Measurements from ENCODE around the gene FCGR1A.
A peak's percentile ranks its signal among the peaks of the same experiment; 100 is the strongest.
"Not testable (repeated sequence)": the region's sequence is repeated elsewhere in the genome, so short reads cannot be mapped to it uniquely, and the experiment has no call there.

Gene FCGR1A

DNA sequence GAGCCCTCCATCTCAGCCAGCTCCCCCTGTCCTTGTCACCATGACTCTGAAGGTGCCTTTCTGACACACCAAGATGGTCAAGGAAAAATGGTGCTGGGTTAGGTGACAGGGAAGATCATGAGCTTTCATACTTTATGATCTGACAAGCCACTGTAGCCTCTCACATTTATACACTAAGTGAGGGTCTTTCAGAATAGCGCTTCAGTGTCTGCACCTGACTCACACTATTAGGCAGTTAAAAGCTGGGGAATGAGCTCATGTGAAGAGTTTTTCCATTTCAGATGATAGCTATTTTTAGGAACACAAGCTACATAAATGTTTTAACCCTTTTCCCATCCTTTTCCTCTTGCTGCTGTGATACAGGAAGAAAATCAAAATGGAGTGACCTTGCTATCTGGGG is 4.2 kb upstream of the FCGR1A start:
- DNase-seq, result not testable (repeated sequence)

GRCh38 chr1:149781413-149781984 is 995 bp upstream of the FCGR1A start:
- DNase-seq, result not testable (repeated sequence)

DNA sequence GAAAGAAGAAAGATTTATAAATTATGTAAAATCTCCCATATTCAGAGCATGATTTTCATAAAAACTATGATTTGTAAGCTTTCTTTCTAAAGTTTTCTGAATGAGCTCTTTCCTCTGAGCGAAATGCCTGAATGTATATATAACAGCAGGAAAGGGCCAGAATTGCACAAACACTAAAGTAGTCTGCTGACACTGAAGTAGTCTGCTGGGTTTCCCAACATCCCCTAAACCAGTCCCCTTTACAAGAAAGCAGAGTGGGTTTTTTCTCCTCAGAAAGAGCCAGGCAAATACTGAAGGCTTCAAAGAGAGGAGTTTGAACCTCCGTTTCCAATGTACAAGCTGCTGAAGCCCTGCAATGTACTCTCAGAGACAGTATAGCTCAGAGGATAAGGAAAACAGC is 795 bp downstream of the FCGR1A start:
- not testable (repeated sequence) for DNase-seq

GRCh38 chr1:149783868-149784267 is 1.4 kb downstream of the FCGR1A start:
- not testable (repeated sequence) for DNase-seq

- not testable (repeated sequence) for DNase-seq
These were observed 5.4 kb downstream of the FCGR1A start for GRCh38 chr1:149787688-149788451.

GRCh38 chr1:149792502-149792901 is 10.0 kb downstream of the FCGR1A start:
- peak; percentile 28 for DNase-seq

DNA sequence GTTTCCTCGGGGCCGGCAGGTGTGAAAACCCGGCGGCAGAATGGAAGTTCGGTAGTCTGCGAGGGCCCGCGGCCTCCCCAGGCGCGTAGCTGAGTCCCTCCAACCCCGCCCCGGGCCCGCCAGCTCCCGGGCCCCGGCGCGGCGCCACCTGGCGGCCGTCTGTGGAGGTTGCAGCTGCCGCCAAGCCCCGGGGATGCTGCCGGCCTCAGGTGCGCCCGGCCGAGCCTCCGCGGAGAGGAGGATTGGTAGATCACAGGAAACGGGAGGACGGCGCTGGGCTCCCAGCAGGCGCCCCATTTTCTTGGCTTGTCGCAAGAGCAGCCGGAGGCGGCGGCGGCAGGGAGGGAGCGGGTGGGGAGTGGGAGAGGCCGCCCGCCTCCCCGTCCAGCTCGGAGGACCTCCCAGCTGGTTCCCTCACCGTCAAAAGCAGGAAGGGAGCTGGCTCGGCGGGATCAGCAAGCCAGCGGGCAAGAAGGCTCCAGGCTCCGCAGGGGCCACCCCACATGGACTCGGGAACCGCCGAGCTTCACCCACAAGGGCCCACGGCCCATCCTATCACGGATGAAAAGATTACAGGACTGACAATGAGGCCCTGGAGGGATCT is 10.5 kb downstream of the FCGR1A start:
- DNase-seq, result peak; percentile 79

DNA sequence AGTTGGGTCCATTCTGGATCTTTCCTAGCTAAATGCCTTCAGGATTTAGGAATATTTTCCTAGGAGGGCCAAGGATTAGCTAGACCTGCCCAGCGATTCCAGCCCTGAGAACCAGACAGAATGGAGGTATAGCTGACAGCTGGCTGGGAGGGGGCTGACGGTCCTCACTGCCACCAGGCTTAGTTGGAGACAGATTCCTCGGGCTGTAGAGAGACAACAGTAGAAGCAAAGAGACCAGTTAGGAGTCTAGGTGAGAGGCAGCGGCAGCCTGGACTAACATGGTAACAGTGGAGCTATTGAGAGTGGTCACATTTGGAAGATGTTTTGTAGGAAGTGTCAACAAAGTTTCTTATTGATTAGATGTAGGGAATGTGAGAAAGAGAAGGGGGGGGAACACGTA is 11.4 kb downstream of the FCGR1A start:
- DNase-seq, result not testable (repeated sequence)

DNA sequence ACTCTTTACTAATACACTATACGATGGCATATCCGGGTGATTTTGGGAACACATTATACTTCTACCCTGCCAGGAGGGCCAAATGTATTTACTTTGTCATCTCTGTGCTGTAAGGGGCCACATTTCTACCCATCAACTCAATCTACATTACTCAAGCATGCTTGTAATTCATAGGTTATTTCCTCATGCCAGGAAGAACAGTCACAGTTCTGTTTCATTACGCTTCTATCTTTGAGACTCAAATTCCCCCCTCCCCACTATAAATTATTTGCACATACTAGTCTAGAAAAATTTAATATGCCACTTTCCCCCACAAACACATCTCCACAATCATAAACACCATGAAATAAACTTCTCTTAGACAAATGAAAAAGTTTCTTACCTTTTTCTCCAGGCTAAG is 19.1 kb downstream of the FCGR1A start:
- DNase-seq, result not testable (repeated sequence)

DNA sequence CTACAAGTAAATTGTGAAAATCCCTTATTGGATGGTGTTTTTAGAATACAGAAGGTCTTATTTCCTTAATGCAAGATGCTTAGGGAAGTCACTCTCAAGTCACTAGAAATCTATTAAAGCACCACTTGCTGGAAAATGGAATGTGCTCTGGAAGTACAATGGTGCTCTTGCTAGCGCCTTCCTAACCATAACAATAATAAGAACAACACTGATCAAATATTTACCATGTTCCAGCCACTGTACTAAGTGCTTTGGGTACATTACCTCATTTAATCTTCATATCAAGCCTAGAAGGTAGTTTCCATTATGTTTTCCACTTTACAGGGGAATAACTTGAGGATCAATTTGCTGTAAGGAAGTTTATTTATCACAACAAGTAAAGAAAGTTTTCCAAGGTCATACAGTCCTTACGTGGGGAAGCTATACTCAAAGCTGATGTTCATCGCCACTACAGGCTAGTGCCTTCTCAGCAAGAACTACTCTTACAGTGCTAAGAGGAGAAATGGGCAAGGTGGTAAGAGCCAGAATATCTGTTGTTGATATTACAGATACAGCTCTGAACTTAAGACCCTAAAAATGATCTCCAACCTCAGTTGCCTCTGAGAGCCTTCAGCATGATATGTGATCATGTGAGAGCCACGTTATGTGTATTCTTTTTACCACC is 22.1 kb downstream of the FCGR1A start:
- not testable (repeated sequence) for DNase-seq

GRCh38 chr1:149810697-149811405 is 28.4 kb downstream of the FCGR1A start:
- not testable (repeated sequence) for DNase-seq

DNA sequence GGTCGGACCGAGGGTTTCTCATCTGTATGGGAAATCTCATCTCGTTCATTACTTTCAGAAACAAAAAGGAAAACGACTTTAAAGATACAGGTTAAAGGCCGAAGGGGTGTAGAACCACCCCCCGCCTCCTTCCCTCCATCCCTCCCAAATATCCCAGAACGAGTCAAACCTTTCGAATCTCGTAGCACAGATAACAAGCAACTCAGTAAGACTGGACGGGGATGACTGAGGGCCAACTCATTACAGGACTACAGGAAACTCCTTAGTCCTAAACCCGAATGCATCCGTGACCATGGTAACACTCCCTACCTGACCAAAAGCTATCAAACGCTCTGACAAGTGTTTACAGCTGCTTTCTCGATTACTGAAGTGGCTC is 29.0 kb downstream of the FCGR1A start:
- not testable (repeated sequence) for DNase-seq

DNA sequence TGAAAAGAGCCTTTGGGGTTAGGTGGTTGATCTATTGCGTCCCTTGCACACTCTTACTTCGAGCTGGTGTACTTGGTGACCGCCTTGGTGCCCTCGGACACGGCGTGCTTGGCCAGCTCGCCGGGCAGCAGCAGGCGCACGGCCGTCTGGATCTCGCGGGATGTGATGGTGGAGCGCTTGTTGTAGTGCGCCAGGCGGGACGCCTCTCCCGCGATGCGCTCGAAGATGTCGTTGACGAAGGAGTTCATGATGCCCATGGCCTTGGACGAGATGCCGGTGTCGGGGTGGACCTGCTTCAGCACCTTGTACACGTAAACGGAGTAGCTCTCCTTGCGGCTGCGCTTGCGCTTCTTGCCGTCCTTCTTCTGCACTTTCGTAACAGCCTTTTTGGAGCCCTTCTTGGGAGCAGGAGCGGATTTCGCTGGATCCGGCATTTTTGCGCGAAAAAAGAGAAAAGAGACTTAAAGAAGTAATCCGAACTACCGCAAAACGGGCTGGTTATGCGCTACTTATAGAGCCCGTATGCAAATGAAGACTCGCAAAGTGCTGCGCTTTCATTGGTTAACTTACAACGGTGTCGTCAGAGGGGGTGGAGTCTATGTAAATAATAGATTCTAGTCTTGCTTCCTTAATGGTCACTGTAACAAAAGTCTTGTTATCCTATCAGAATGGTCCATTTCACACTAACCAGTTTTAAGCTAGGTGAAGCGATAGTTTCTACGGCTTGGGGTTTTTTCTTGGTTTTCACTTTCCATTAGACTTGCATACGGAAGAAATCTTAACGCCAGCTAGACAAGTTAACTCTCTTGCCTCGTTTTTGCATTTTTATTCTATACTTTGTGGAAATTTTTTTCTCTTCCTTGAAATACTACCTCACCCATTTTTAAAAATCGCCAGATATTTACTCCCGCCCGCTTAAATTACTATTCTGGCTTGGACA is 29.7 kb downstream of the FCGR1A start:
- DNase-seq, result peak; percentile 75

GRCh38 chr1:149812893-149813801 is 30.7 kb downstream of the FCGR1A start:
- DNase-seq, result peak; percentile 34

DNA sequence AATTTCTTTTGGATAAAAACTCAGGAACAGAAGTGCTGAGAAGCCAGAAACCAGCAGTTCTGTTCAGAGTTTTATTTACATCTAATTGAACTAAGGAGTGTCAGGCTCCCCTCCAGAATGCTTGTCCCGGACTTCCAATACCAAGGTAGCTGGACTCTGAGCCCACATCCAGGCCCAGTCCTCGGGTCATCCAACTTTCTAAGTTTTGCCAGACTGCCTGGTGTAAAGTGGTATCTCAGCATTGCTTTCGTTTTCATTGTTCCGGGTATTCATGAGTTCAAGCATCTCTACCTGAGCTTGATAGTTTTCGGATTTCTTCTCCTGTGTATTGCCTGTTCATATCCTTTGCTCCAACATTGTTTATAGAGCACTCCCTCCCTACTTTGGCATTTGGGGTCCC is 37.9 kb downstream of the FCGR1A start:
- DNase-seq, result not testable (repeated sequence)

- not testable (repeated sequence) for DNase-seq
These were observed 44.1 kb downstream of the FCGR1A start for GRCh38 chr1:149826555-149826954.

- DNase-seq, result not testable (repeated sequence)
These were observed 49.3 kb downstream of the FCGR1A start for GRCh38 chr1:149831764-149832315.

- not testable (repeated sequence) for DNase-seq
These were observed 50.0 kb downstream of the FCGR1A start for GRCh38 chr1:149832316-149833126.

GRCh38 chr1:149833144-149833543 is 50.6 kb downstream of the FCGR1A start:
- not testable (repeated sequence) for DNase-seq

All from activated T-cell treated with anti-CD3 and anti-CD28 coated beads for 4 hours (primary cell).